HG03521 (cell line): Measurements from ENCODE around the gene RENBP.

Experiments used
- ATAC-seq: cut with Tn5 transposase; IDR thresholded peaks from one replicate; pipeline ENCODE4 v1.9.1; 2021; ENCODE audit warnings: mild to moderate bottlenecking, moderate library complexity; ENCODE audit not compliant: unreplicated experiment

Gene RENBP

GRCh38 chrX:153921511-153922446, 22.7 kb downstream of the RENBP start:
- no peak for ATAC-seq

- no peak for ATAC-seq
Measured at GRCh38 chrX:153921070-153921469, 23.4 kb downstream of the RENBP start.

DNA sequence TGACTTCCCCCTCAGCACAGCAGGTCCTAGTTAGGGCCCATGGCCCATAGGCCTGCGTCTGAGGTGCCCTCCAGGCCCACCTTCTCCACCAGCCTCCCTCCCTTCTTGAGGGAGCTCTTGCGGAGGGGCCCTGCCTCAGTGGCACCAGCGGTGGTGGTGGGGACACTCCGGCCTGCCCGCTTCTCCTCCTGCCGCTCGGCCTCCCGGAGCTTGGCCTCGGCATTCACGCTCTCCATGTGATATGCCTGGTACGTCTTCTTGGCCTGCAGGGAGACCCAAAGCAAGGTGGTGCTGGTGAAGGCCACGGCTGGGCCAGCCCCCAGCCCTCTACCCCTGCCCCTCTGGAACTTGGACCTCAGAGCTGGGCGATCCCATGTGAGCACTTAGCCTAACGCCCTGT, 23.9 kb downstream of the RENBP start:
- ATAC-seq: no peak

DNA sequence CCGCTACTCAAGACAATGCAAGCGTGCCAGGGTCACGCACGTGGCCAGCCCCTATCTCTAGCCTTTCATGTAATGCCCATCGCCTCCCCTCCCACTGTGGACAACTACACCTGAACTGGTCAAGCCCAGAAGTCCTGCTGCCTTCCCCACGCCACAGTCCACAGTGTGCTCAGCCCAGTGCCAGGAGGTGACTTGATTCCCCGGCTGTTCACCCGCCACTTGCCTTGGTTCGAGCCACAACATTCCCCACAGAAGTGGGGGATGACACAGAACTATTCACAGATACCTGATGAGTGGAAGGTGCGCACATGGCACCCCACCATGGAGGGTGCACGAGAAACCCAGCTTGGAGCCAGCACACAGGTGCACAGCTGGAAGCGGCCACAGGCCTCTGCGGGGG, 25.2 kb downstream of the RENBP start:
- no peak for ATAC-seq

DNA sequence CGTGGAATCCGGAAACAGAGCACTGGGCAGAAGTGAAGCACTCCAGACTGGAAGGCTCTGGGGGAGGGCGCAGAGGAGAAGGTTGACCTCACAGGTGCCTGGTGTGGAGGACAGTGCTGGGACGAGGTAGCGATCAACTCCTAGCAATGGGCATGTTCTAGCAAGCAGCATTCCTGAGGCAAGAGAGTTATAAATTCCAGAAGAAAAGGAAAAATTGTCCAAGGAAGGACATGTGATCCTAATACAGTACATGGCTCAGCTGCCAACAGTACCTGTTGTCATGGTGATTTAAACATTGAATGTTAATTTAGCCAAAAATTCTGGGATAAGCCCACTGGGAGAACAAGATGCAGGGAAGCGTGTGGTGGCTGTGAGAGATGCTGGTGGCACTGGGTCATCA, 26.6 kb downstream of the RENBP start:
- ATAC-seq: no peak

DNA sequence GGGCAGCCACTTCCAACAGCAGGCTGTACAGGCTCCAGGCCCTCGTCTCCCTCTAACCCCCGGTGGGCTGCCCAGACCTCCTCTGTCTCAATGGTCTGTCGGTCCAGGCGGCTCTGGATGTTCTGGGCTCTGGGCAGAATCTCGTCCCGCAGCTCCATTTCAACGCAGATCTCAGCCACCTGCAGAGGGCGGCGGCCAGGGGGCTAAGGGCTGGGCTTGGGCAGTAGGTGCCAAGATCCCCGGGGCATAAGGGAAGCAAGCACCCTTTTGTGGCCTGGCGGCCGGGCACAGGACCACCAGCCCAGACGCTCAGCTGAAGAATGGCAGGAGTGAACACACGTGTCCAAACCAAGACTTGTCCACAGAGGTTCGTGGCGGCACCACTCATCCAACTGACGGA, 30.7 kb downstream of the RENBP start:
- ATAC-seq: no peak

DNA sequence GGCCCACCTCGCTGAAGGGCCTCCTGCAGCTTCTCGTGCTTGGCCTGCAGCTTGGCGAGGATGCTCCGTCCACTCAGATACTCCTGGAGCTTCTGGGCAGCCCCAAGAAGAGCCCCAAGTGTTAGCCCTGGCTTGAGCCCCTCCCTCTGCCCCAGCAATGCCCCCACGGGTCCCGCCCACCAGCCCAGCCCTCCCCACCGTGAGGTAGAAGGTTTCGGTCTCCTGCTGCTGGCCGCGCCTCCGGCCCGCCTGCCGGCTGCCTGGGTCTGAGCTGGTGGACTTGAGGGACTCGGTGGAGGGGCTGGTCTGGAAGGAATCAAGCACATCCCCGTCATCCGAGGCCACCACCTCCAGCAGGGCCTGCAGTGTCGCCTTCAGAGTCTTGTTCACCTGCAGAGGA, 31.2 kb downstream of the RENBP start:
- ATAC-seq: no peak

- ATAC-seq: no peak
Measured at GRCh38 chrX:153911798-153912197, 32.6 kb downstream of the RENBP start.

DNA sequence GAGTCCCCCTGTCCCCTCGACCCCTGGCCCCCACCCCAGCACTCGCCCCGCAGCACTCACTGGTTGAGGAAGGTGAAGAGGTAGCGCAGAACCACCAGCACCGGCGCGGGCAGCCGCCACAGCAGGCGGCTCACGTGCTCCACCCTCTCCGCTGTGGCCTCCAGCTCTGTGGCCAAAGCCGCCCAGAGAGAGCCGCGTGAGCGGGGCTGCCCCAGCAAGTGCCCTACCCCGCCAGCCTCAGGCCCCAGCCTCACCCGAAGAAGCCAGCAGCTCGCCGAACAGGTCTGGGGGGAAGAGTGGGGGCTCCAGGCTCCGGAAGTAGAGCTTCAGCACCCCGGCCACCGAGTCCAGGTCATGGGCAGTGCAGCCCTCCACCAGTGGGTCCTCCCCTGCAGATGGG, 34.0 kb downstream of the RENBP start:
- ATAC-seq: no peak

DNA sequence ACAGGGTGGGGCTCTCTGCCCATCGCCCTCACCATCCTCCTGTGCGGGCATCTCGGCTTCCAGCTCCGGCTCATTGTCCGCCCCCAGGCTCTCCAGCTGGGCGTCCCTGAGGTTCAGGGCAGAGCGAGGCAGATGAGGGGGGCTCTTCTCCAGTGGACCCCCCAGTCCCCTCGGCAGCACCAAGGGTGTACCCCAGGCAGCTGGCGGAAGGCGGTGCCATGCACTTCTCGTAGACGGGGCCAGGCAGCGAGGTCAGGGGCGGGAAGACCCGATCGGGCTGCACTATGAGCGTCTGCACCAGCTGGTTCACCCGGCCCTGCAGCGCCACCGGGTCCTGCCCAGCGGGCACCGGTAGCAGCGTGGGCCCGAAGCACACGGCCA, 34.5 kb downstream of the RENBP start:
- no peak for ATAC-seq

DNA sequence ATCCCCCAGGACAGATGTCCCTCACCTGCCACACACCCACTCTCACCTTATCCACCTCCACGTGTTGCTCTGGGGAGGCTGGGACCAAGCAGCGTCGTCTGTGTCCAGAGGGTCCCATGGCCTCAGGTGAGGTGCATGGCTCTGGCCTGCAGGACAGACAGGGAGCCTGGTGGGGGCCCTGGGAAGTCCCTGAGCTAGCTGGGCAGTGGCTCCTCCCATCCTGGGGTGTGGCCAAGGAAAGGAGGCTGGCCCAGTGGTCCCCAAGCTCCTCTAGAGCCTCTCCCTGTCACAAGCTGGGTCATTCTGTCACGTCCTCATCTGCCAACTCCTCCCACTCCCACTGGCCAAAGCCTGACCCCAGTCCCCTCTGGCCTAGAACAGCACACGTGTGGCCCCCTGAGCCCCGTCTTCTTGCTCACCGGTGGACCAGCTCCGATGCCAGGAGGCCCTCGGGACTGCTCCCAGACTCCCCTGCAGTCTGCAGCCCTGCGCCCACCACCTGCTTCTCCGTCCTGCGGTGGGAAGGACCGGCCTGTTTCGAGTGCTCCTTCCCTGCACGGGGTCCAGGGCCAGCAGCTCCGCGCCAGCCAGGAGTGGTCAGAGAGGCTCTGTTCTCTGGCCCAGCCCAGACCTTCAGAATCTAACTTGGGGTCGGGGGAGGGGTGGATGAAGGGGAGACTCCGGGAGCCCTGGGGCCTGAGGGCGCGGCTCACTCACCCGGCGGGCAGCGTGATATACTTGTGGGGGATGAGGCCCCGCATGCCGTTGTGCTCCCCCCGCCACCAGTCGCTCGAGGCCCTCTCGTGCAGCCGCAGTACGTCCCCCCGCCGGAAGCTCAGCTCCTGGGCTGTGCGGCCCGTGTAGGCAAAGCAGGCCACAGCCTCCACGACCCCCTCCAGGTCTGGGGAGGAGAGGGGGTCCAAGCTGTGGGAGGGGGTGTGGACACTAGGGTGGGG, 35.1 kb downstream of the RENBP start:
- no peak for ATAC-seq

DNA sequence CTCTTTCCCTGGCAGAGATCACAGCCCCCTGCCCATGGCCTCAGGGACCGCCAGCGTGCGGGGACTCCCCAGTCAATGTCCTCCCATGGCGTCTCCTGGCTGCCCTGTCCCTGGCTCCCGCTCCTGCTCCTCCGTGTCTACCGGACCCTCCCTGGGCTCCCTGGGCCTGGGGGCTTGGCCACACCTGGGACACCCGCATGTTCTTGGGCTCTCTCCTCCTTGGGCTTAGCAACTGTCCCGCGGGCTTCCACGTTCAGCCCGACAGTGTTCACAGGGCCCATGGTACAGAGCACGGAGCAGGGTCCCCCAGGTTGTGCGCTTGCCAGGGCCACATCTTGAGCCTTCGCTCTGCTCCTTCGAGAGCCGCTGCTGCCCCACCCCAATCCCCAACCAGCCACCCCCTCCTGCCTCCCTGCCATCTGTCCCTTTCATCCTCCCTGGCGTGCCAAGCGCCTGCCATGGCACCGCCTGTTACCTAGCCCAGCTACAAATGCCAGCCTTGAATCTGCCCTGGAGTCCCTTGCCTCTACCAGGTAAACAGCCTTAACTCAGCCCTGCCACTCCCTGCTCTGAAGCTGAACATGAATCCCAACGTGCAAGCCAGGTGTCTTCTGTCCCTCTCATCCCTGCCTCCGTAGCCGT, 36.1 kb downstream of the RENBP start:
- ATAC-seq: no peak

GRCh38 chrX:153907456-153907855, 37.0 kb downstream of the RENBP start:
- no peak for ATAC-seq

GRCh38 chrX:153906126-153906917, 38.1 kb downstream of the RENBP start:
- no peak for ATAC-seq

DNA sequence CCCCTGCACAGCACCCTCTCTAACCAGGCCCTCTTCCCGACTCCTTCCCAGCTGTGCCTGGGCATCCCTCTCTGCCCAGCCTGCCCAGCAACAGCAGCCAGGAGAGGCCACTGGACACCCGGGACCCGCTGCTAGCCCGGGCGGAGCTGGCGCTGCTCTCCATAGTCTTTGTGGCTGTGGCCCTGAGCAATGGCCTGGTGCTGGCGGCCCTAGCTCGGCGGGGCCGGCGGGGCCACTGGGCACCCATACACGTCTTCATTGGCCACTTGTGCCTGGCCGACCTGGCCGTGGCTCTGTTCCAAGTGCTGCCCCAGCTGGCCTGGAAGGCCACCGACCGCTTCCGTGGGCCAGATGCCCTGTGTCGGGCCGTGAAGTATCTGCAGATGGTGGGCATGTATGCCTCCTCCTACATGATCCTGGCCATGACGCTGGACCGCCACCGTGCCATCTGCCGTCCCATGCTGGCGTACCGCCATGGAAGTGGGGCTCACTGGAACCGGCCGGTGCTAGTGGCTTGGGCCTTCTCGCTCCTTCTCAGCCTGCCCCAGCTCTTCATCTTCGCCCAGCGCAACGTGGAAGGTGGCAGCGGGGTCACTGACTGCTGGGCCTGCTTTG, 38.9 kb downstream of the RENBP start:
- no peak for ATAC-seq

DNA sequence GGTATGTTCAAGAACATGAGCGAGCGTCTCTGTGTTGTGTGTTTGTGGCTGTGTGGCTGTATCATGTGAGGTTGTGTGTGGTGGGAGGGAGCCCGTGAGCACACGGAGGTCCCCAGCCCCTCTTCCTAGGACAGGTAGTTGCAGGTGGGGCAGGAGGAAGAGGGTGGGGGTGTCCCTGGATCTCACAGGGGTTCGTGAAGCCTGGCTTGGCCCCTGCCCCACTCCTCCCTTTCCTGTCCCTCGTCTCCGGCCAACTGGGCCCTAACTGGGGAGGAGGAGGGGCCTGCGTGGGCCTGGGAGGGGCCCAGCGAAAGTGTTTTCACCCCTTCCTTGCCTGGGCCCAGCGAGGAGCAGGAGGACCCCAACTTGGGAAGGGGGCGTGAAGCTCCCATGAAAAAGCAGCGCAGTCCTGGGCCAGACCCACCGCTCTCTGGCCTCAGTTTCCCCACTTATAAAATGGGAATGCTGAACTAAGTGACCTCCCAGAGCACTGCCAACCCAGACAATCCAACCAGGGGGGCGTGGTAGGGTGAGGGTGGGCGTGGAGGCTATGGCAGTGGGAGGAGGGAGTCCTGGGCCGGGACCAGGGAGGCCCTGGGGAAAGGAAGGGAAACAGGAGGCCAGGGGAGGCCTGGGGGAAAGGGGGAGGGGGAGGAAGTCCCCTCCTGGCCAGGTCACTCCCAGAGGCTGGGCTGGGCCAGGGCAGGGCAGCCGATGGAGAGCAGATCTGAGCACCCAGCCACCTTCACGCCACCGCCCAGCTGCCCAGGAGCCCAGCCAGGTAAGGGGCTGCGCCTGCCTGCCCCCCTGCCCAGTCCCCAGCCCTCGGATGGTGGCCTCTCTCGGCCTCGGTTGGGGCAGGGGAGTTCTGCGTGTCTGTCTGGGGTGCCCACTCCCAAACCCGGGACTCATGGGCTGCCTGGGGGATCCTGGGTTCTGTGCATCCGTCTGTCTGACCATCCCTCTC, 40.2 kb downstream of the RENBP start, which contains the start of gene AVPR2:
Gene AVPR2 (plus strand): TSS at position 683 of the 967 bp plus-strand sequence. CDS start 473 bp downstream, outside the sequence.
- no peak for ATAC-seq

- no peak for ATAC-seq
Measured at GRCh38 chrX:153903238-153903980, 41.0 kb downstream of the RENBP start.

- no peak for ATAC-seq
Measured at GRCh38 chrX:153902385-153902784, 42.1 kb downstream of the RENBP start.
